ENCODE results near the gene PKLR.
"Not testable (repeated sequence)": the region's sequence is repeated elsewhere in the genome, so short reads cannot be mapped to it uniquely, and the experiment has no call there.

The PKLR gene

DNA sequence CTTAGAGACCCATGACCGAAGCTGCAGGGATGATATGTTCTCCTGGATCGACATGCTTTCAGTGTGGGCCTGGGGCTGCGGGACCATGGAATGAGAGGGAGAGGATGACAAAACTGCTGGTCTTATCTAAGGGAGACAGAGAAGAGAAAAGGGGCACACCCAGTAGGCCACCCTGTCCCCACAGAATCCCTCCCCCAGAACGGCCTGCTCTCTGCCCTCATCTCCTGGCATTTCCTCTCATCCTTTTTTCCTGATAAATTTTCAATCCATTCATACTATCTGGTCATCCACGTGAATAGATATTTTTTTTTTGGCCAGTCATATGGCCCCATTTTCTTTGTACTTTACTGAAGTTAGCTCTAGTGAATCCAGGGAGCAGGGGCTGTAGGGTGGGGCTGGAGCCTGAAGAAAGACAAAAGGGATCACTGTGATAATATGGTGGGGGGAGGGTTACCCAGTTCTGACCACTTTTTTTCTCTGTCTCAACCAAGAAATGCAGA is at the start of gene PKLR:
Gene PKLR (minus strand): TSS at position 97 of the 500 bp plus-strand sequence. CDS start 43 bp downstream, at position 54.
- Histone ChIP-seq H3K9ac (ENCODE audit: low read length) (no peak within 1 kb of the TSS), H3K9me3 (ENCODE audit: control insufficient read depth, low read length) (no peaks in the 10 kb centered on the region), H3K4me3 (ENCODE audit: low read length) (no peak within 1 kb of the TSS)

GRCh38 chr1:155342842-155343241 is 41.6 kb upstream of the PKLR start:
- H3K4me3 ChIP-seq (ENCODE audit: low read length) = no peak overlapping the region
- no peaks in the 10 kb centered on the region for H3K9me3 ChIP-seq (ENCODE audit: control insufficient read depth, low read length)
- no peak overlapping the region for H3K9ac ChIP-seq (ENCODE audit: low read length)
- no peaks in the 10 kb centered on the region for H3K27me3 ChIP-seq (ENCODE audit: control insufficient read depth, insufficient read depth, low read length)
- H3K4me1 ChIP-seq (ENCODE audit: control insufficient read depth, insufficient read depth, low read length) = no peaks in the 10 kb centered on the region
- peaks cover 9% of the 10 kb centered on the region for H3K36me3 ChIP-seq (ENCODE audit: control insufficient read depth, insufficient read depth, low read length)

More for the DNA sequence above, at the start of gene PKLR:
- Histone ChIP-seq H3K27me3 (ENCODE audit: control insufficient read depth, insufficient read depth, low read length) (peaks cover 10% of the 10 kb centered on the region), H3K36me3 (ENCODE audit: control insufficient read depth, insufficient read depth, low read length) (no peaks in the 10 kb centered on the region), H3K4me1 (ENCODE audit: control insufficient read depth, insufficient read depth, low read length) (no peaks in the 10 kb centered on the region)

GRCh38 chr1:155339515-155340097 is 38.4 kb upstream of the PKLR start:
- Histone ChIP-seq H3K27me3 (ENCODE audit: control insufficient read depth, insufficient read depth, low read length) (no peaks in the 10 kb centered on the region), H3K4me1 (ENCODE audit: control insufficient read depth, insufficient read depth, low read length) (no peaks in the 10 kb centered on the region), H3K9me3 (ENCODE audit: control insufficient read depth, low read length) (no peaks in the 10 kb centered on the region), H3K4me3 (ENCODE audit: low read length) (no peak overlapping the region), H3K9ac (ENCODE audit: low read length) (no peak overlapping the region), H3K36me3 (ENCODE audit: control insufficient read depth, insufficient read depth, low read length) (peaks cover 18% of the 10 kb centered on the region)

DNA sequence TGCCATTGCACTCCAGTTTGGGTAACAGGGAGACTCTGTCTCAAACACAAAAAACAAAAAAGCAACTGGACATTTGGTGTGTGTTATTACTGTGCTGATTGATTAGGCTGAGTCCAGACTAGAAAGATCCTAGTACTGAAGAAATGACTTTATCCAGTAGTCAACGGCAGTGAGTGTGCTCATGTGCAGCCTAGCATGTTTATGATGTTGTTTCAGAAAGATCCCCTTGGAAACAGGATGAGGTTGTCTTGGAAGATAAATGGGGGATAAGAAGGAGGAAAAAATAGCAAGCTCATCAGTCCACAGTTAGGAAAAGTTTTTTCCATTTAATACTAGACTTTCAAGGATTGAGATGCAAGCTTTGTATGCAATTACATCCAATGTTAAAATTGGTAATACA is 33.7 kb upstream of the PKLR start:
- no peaks in the 10 kb centered on the region for H3K4me1 ChIP-seq (ENCODE audit: control insufficient read depth, insufficient read depth, low read length)
- peaks cover 15% of the 10 kb centered on the region for H3K36me3 ChIP-seq (ENCODE audit: control insufficient read depth, insufficient read depth, low read length)

GRCh38 chr1:155329980-155330598 is 28.9 kb upstream of the PKLR start:
- no peaks in the 10 kb centered on the region for H3K9me3 ChIP-seq (ENCODE audit: control insufficient read depth, low read length)
- H3K36me3 ChIP-seq (ENCODE audit: control insufficient read depth, insufficient read depth, low read length) = peaks cover 13% of the 10 kb centered on the region
- H3K4me1 ChIP-seq (ENCODE audit: control insufficient read depth, insufficient read depth, low read length) = peaks cover 8% of the 10 kb centered on the region
- H3K4me3 ChIP-seq (ENCODE audit: low read length) = no peak overlapping the region
- H3K27me3 ChIP-seq (ENCODE audit: control insufficient read depth, insufficient read depth, low read length) = no peaks in the 10 kb centered on the region
- H3K9ac ChIP-seq (ENCODE audit: low read length) = no peak overlapping the region

More for the DNA sequence above, 33.7 kb upstream of the PKLR start:
- Histone ChIP-seq H3K9ac (ENCODE audit: low read length) (no peak overlapping the region), H3K9me3 (ENCODE audit: control insufficient read depth, low read length) (no peaks in the 10 kb centered on the region), H3K27me3 (ENCODE audit: control insufficient read depth, insufficient read depth, low read length) (no peaks in the 10 kb centered on the region), H3K4me3 (ENCODE audit: low read length) (no peak overlapping the region)

DNA sequence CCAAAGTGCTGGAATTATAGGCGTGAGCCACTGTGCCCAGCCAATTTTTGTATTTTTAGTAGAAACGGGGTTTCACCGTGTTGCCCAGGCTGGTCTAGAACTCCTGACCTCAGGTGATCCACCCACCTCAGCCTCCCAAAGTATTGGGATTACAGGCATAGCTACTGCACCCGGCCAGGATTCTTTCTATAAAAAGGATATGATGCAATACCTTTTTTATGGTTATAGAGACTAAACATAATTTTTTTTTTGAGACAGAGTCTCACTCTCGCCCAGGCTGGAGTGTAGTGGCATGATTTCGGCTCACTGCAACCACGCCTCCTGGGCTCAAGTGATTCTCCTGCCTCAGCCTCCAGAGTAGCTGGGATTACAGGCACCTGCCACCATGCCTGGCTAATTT is 27.6 kb upstream of the PKLR start:
- peaks cover 13% of the 10 kb centered on the region for H3K36me3 ChIP-seq (ENCODE audit: control insufficient read depth, insufficient read depth, low read length)
- H3K9me3 ChIP-seq (ENCODE audit: control insufficient read depth, low read length); H3K27me3 ChIP-seq (ENCODE audit: control insufficient read depth, insufficient read depth, low read length); H3K4me3 ChIP-seq (ENCODE audit: low read length); H3K4me1 ChIP-seq (ENCODE audit: control insufficient read depth, insufficient read depth, low read length); H3K9ac ChIP-seq (ENCODE audit: low read length): not testable (repeated sequence)

GRCh38 chr1:155327981-155328380 is 26.7 kb upstream of the PKLR start:
- H3K4me1 ChIP-seq (ENCODE audit: control insufficient read depth, insufficient read depth, low read length) = peaks cover 8% of the 10 kb centered on the region
- H3K9ac ChIP-seq (ENCODE audit: low read length) = no peak overlapping the region
- no peaks in the 10 kb centered on the region for H3K27me3 ChIP-seq (ENCODE audit: control insufficient read depth, insufficient read depth, low read length)
- no peaks in the 10 kb centered on the region for H3K9me3 ChIP-seq (ENCODE audit: control insufficient read depth, low read length)
- peaks cover 13% of the 10 kb centered on the region for H3K36me3 ChIP-seq (ENCODE audit: control insufficient read depth, insufficient read depth, low read length)
- no peak overlapping the region for H3K4me3 ChIP-seq (ENCODE audit: low read length)

DNA sequence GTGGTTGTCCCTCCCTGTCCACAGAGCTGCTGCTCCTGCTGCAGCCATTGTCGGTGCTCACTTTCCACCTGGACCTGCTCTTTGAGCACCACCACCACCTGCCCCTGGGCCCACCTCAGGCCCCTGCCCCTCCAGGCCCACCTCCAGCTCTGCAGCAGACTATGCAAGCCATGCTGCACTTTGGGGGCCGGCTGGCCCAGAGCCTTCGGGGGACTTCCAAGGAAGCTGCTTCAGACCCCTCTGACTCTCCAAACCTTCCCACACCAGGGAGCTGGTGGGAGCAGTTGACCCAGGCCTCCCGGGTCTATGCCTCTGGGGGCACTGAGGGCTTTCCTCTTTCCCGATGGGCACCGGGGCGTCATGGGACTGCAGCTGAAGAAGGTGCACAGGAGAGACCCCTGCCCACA is 25.4 kb upstream of the PKLR start:
- H3K9me3 ChIP-seq (ENCODE audit: control insufficient read depth, low read length) = no peaks in the 10 kb centered on the region
- H3K36me3 ChIP-seq (ENCODE audit: control insufficient read depth, insufficient read depth, low read length) = peaks cover 13% of the 10 kb centered on the region
- H3K27me3 ChIP-seq (ENCODE audit: control insufficient read depth, insufficient read depth, low read length) = no peaks in the 10 kb centered on the region
- no peak overlapping the region for H3K4me3 ChIP-seq (ENCODE audit: low read length)
- no peak overlapping the region for H3K9ac ChIP-seq (ENCODE audit: low read length)
- peaks cover 14% of the 10 kb centered on the region for H3K4me1 ChIP-seq (ENCODE audit: control insufficient read depth, insufficient read depth, low read length)

DNA sequence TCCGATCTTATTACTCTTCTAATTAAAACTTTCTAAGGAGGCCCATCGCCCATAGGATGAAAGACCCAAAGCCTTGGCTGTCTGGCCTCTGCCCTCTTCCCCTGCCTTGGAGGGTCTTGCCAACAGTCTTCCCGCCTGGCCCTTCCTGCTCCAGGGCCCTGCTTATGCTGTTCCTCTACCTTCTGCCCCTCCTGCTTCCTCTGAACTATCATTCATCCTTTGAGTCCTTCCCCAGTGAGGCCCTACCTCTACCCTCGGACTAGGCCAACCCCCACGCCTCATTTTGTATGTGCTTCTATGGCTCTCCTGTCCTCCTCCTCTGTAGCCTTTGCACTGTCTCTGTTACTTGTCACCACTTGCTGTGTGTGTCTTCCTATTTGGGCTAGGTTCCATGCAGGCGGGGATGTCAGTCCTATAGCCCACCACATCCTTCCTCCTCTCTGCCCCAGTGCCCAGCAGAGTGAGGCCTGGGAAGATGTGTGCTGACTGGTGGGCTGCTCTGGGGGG is 24.8 kb upstream of the PKLR start:
- Histone ChIP-seq H3K4me1 (ENCODE audit: control insufficient read depth, insufficient read depth, low read length) (peaks cover 20% of the 10 kb centered on the region), H3K36me3 (ENCODE audit: control insufficient read depth, insufficient read depth, low read length) (peaks cover 11% of the 10 kb centered on the region), H3K27me3 (ENCODE audit: control insufficient read depth, insufficient read depth, low read length) (no peaks in the 10 kb centered on the region), H3K9me3 (ENCODE audit: control insufficient read depth, low read length) (no peaks in the 10 kb centered on the region), H3K4me3 (ENCODE audit: low read length) (no peak overlapping the region), H3K9ac (ENCODE audit: low read length) (no peak overlapping the region)

- H3K9ac ChIP-seq (ENCODE audit: low read length) = peak overlapping the region; percentile 82
- H3K4me3 ChIP-seq (ENCODE audit: low read length) = no peak overlapping the region
- H3K36me3 ChIP-seq (ENCODE audit: control insufficient read depth, insufficient read depth, low read length) = peaks cover 7% of the 10 kb centered on the region
These were observed 24.3 kb upstream of the PKLR start for GRCh38 chr1:155325603-155325893.

GRCh38 chr1:155324717-155325602 is 23.7 kb upstream of the PKLR start:
- H3K9ac ChIP-seq (ENCODE audit: low read length) = peak overlapping the region; percentile 82
- H3K9me3 ChIP-seq (ENCODE audit: control insufficient read depth, low read length) = no peaks in the 10 kb centered on the region
- peak overlapping the region; percentile 86 for H3K4me3 ChIP-seq (ENCODE audit: low read length)
- no peaks in the 10 kb centered on the region for H3K27me3 ChIP-seq (ENCODE audit: control insufficient read depth, insufficient read depth, low read length)
- H3K4me1 ChIP-seq (ENCODE audit: control insufficient read depth, insufficient read depth, low read length) = peaks cover 29% of the 10 kb centered on the region
- peaks cover 7% of the 10 kb centered on the region for H3K36me3 ChIP-seq (ENCODE audit: control insufficient read depth, insufficient read depth, low read length)

More at GRCh38 chr1:155325603-155325893, 24.3 kb upstream of the PKLR start:
- peaks cover 25% of the 10 kb centered on the region for H3K4me1 ChIP-seq (ENCODE audit: control insufficient read depth, insufficient read depth, low read length)
- no peaks in the 10 kb centered on the region for H3K9me3 ChIP-seq (ENCODE audit: control insufficient read depth, low read length)
- H3K27me3 ChIP-seq (ENCODE audit: control insufficient read depth, insufficient read depth, low read length) = no peaks in the 10 kb centered on the region
